HL-60/S4 (cell line): ENCODE results near the gene GBP1.
"Not testable (repeated sequence)": the region's sequence is repeated elsewhere in the genome, so short reads cannot be mapped to it uniquely, and the experiment has no call there.

ENCODE experiments used
- in situ Hi-C: fragments of 300-500 bp; cut with MboI; formaldehyde crosslinking; loops from 2 replicates; pipeline ENCODE4 v1.14.3; 2022; ENCODE audit warnings: low sequenced_read_pairs

The GBP1 gene

GRCh38 chr1:89018318-89018717 is 46.7 kb downstream of the GBP1 start:
- in situ Hi-C loops: not testable (repeated sequence)

- in situ Hi-C loops: no loop called here
Measured at GRCh38 chr1:89008511-89008910, 56.5 kb downstream of the GBP1 start.

- in situ Hi-C loops: no loop called here
Measured at GRCh38 chr1:89005286-89006151, 59.5 kb downstream of the GBP1 start.
